ENCODE measurements around the gene PARD3B.

The PARD3B gene

GRCh38 chr2:204664708-204665121, 119.4 kb downstream of the PARD3B start:
- DNase-seq, result no peak

GRCh38 chr2:204665207-204665606, 119.9 kb downstream of the PARD3B start:
- DNase-seq, result no peak

DNA sequence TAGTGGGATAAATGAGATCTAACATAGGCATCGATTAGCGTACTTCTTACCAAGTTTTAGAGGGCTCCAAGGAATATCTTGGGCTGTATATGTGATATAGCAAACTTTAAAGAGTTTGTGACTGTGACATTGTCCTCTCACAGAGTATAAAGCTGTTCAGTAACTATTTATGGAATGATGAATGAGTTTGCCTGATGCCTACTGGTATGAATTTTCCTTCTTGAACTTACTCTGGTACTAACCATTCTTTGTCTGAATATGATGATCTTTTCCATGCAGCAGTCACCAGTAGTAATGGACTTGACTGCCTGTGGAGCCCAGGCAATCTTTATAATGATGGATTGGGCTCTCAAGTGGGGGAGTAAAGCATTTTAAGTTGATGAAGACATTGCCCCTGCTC, 120.5 kb downstream of the PARD3B start:
- DNase-seq, result no peak

GRCh38 chr2:204667990-204668389, 122.7 kb downstream of the PARD3B start:
- no peak for DNase-seq

- DNase-seq, result no peak
These were observed 124.1 kb downstream of the PARD3B start for GRCh38 chr2:204669382-204669781.

- no peak for DNase-seq
These were observed 124.8 kb downstream of the PARD3B start for GRCh38 chr2:204670124-204670523.

GRCh38 chr2:204670756-204671155, 125.5 kb downstream of the PARD3B start:
- no peak for DNase-seq

DNA sequence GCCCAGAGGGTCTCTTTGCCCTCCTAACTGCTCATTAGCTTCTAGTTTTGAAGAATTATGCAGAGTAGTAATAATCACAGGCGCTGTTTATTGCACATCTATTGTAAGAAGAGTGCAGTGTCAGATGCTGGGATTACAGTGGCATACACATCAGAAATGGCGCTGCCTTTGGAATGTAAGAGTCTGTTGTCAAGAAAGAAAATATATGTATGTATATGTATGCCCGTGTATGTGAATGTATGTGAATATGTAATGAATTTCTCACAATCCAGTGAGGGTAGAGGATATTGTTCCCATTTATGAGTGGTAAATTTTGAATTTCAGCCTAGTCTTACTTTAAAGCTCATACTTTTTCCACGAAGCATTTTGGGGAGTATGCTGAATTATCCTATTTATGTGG, 127.5 kb downstream of the PARD3B start:
- no peak for DNase-seq

- DNase-seq, result no peak
These were observed 128.6 kb downstream of the PARD3B start for GRCh38 chr2:204673877-204674276.

DNA sequence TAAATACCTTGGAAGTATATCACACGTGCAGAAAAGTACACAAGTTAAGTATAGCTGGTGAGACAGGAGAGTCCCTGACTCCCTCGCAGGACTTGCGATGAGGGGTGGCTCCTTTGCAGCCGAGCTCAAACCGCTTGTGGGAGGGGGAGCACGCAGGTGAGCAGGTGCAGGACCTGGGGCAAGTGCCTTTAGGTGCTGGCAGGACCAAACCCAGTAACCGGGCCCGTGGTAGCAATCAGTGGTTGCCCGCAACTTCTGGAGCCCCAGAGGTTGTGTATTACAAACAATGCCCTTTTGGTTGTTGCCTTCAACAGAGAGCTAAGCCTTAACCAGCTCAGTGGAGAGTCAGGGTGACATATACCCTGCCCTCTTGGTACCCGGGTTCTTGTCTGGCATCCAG, 132.8 kb downstream of the PARD3B start:
- DNase-seq, result no peak

DNA sequence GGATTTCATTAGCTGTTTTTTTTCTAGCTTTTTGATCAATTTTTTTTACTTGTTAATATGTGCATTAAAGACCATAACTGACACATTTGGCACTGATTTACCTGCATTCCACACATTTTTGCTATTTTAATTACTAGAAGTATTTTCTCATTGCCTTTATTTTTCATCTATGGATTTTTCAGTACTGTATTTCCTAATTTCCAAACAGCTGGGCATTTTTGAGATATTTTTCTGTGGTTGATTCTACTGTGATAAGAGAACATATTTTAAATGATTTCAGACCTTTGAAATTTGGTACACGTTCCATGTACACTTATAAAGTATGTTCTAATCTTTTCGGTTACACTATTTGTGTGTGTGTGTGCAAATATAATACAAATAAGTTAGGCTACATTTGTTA, 135.3 kb downstream of the PARD3B start:
- DNase-seq, result no peak

DNA sequence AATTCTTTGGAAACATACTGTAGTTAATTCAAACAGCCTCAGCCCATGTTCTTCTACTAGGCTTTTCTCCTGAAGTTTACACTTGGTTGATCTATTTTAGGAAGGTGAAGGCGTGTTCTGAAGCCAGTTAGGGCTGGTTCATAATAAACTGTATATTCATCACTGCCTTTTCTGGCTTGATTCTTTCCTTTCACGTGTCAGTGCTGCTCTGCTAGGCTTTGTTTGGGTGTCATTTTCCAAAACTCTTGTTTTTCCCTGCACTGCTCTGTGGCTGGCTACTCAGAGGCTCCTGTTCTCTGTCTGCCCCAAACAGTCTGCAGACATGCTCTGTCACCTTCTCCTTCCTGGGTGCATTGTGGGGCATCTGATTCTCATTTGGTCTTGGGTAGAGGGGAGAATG, 136.1 kb downstream of the PARD3B start:
- DNase-seq, result no peak

DNA sequence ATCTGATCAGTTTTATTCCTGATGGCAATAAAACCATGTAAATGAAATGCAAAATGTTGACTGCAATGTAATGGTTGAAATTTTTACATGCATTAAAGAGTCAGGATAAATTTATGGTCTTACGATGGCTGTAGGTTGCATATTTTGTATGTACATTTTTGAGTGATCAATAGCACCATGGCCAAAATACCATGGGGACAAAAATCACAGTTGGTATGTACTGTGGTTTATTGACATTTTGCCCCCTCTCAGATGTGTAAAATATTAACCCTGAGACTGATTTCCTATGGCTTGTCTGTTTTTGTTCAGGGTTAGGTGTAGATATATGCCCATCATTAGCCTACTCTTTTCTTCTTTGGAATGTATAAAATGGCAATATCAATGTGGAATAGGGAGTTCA, 138.1 kb downstream of the PARD3B start:
- no peak for DNase-seq

DNA sequence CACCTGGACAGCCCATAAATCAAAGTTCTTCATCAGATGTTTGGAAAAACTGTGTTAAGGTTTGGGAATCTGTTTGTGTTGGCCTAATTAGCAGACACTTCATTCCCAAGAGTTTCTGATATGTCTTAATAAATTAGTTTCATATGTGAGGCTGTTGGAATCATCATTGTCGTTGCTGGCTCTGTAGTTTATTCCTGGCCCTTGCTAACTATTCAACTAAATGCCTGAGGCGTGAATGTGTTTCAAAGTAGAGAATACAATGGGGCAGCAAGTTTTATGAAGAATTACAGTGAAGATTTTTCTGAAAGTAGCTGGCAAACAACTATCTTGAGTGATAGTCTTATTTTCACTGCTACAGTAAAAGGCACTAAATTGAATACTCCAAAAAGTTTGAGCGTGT, 141.1 kb downstream of the PARD3B start:
- no peak for DNase-seq

GRCh38 chr2:204687776-204688175, 142.5 kb downstream of the PARD3B start:
- no peak for DNase-seq

GRCh38 chr2:204691911-204692510, 146.7 kb downstream of the PARD3B start:
- no peak for DNase-seq

- no peak for DNase-seq
These were observed 147.5 kb downstream of the PARD3B start for GRCh38 chr2:204692790-204693189.

- DNase-seq, result no peak
These were observed 148.0 kb downstream of the PARD3B start for GRCh38 chr2:204693262-204693661.

- DNase-seq, result no peak
These were observed 150.2 kb downstream of the PARD3B start for GRCh38 chr2:204695506-204695905.

- no peak for DNase-seq
These were observed 150.8 kb downstream of the PARD3B start for GRCh38 chr2:204696124-204696523.

DNA sequence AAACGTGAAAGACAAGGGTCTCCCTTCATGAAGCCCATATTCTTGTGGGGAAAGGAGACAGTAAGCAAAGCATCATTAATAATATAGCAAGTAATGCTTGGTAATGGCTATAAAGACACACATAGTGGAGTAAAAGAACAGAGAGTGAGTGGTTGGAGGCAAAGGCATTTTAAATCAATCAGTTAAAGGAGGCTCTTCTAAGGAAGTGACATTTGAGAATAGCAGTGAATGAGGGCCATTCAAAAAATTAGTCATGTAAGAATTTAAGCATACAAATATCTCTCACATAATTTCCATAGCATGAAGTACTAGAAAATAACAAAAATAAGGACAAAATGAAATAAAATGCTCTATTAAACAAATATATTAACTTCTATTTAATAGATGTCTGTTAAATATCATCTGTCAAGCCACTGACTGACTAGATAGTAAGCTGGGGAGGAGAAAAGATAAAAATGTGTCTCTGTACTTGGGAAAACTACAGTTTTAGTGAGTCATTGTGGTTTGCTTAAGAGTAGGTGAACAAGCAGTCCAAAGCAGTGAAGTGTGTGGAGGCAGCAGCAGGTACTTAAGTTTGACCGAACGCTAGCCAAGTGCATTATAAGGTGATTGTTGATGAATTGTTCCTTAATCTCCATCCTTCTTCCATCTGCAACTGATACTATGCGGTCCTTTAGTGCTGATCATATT, 160.1 kb downstream of the PARD3B start:
- DNase-seq, result no peak

- no peak for DNase-seq
These were observed 161.7 kb downstream of the PARD3B start for GRCh38 chr2:204706939-204707338.

GRCh38 chr2:204713211-204713610, 167.9 kb downstream of the PARD3B start:
- no peak for DNase-seq

- no peak for DNase-seq
These were observed 170.1 kb downstream of the PARD3B start for GRCh38 chr2:204715361-204715760.

DNA sequence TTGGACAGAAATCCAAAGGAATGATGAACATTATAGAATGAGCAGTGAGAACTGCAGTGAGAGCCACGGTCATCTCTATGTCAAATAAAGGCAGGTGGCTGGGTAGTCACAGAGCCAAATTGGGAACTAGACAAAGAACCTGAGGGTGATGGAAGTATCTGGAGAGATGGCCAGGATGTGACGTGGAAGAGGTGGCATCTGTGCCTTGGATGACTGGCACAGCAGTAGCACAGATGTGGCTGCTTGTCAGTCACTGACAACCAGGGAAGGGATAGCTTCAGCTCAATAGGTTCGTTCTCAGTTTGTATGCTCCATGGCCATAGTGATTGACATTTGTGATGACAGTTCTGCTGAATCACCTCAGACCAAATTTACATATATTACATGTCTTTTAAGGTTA, 172.3 kb downstream of the PARD3B start:
- DNase-seq, result no peak
